Liver (tissue), 9 donors: ENCODE results near the gene CRB2. TPM values are rescaled to one million over a fixed set of nuclear protein-coding genes. Genes with fewer than 3 reads are reported as not detected.

Source experiments
- DNase-seq: peaks from one replicate; pipeline ENCODE4 v3.0.0-alpha.2; 2017; ENCODE audit warnings: low spot score
- H3K27ac ChIP-seq, 2 donors: one replicate each; pipeline ENCODE4 v1.7.0; 2013; ENCODE audit warnings: inconsistent platforms in 2 of 2, low read length in 2 of 2, control low read depth in 1 of 2, low read depth in 1 of 2, mild to moderate bottlenecking in 1 of 2
- H3K27me3 ChIP-seq, 4 donors: one replicate each; pipeline versions ENCODE4 v1.6.1 to v1.7.0; 2013; ENCODE audit warnings: low read length in 3 of 4, inconsistent platforms in 1 of 4, mild to moderate bottlenecking in 1 of 4, moderate library complexity in 1 of 4; ENCODE audit not compliant: control insufficient read depth in 4 of 4, insufficient read depth in 4 of 4
- H3K36me3 ChIP-seq, 4 donors: one replicate each; pipeline versions ENCODE4 v1.6.1 to v1.7.0; 2013; ENCODE audit warnings: low read length in 3 of 4, mild to moderate bottlenecking in 3 of 4, low read depth in 1 of 4, moderate library complexity in 1 of 4; ENCODE audit not compliant: control insufficient read depth in 4 of 4, insufficient read depth in 3 of 4
- H3K4me1 ChIP-seq, 4 donors: one replicate each; pipeline versions ENCODE4 v1.6.1 to v1.7.0; 2013; ENCODE audit warnings: low read length in 3 of 4, mild to moderate bottlenecking in 3 of 4, moderate library complexity in 1 of 4; ENCODE audit not compliant: control insufficient read depth in 4 of 4, insufficient read depth in 4 of 4
- H3K4me3 ChIP-seq, 3 donors: one replicate each; pipeline versions ENCODE4 v1.6.1 to v1.7.0; 2013; ENCODE audit warnings: low read length in 3 of 3, control low read depth in 1 of 3, low read depth in 1 of 3, mild to moderate bottlenecking in 1 of 3
- H3K9ac ChIP-seq, 2 donors: one replicate each; pipeline ENCODE4 v1.7.0; 2013; ENCODE audit warnings: low read length in 2 of 2, mild to moderate bottlenecking in 2 of 2, moderate library complexity in 2 of 2, control low read depth in 1 of 2, low read depth in 1 of 2
- H3K9me3 ChIP-seq, 4 donors: one replicate each; pipeline versions ENCODE4 v1.6.1 to v1.7.0; 2013; ENCODE audit warnings: low read length in 3 of 4; ENCODE audit not compliant: control insufficient read depth in 4 of 4
- EGR1 ChIP-seq, 2 donors: IDR thresholded peaks; 2 replicates each; pipeline ENCODE4 v1.6.1; 2016 to 2018; ENCODE audit warnings: antibody characterized with exemption in 2 of 2, low read depth in 2 of 2
- FOXA1 ChIP-seq: IDR thresholded peaks from 2 replicates; pipeline ENCODE4 v1.6.1; 2016; ENCODE audit warnings: antibody characterized with exemption
- FOXA2 ChIP-seq: IDR thresholded peaks from 2 replicates; pipeline ENCODE4 v1.6.1; 2016; ENCODE audit warnings: antibody characterized with exemption
- GABPA ChIP-seq, 2 donors: IDR thresholded peaks in 1 of 2; conservative IDR thresholded peaks in 1 of 2; 2 replicates each; pipeline ENCODE4 v1.6.1; 2016; ENCODE audit warnings: antibody characterized with exemption in 2 of 2, mild to moderate bottlenecking in 1 of 2, moderate library complexity in 1 of 2
- HNF4A ChIP-seq, 2 donors: conservative IDR thresholded peaks; 2 replicates each; pipeline ENCODE4 v1.6.1; 2016; ENCODE audit warnings: antibody characterized with exemption in 2 of 2, mild to moderate bottlenecking in 2 of 2
- HNF4G ChIP-seq: IDR thresholded peaks from 2 replicates; pipeline ENCODE4 v1.6.1; 2016; ENCODE audit warnings: antibody characterized with exemption
- NR2F2 ChIP-seq: IDR thresholded peaks from 2 replicates; pipeline ENCODE4 v1.6.1; 2016; ENCODE audit warnings: antibody characterized with exemption
- RAD21 ChIP-seq, 2 donors: IDR thresholded peaks; 2 replicates each; pipeline ENCODE4 v1.6.1; 2016; ENCODE audit warnings: antibody characterized with exemption in 2 of 2, mild to moderate bottlenecking in 2 of 2
- RXRA ChIP-seq, 2 donors: IDR thresholded peaks; 2 replicates each; pipeline ENCODE4 v1.6.1; 2017 to 2018; ENCODE audit warnings: antibody characterized with exemption in 2 of 2, mild to moderate bottlenecking in 1 of 2
- SP1 ChIP-seq: IDR thresholded peaks from 2 replicates; pipeline ENCODE4 v1.6.1; 2018; ENCODE audit warnings: antibody characterized with exemption, mild to moderate bottlenecking
- YY1 ChIP-seq: IDR thresholded peaks from 2 replicates; pipeline ENCODE4 v1.6.1; 2016; ENCODE audit warnings: antibody characterized with exemption, mild to moderate bottlenecking
- WGBS: extraction: QIAGEN DNeasy Blood & Tissue Kit; methylation state at CpG from one replicate; pipeline ENCODE4 v1.1.7; 2013; 5-methylcytosine and 5-hydroxymethylcytosine counted together
- polyA plus RNA-seq, 2 donors: library from polyadenylated mRNA; stranded (reverse) in 1 of 2; unstranded in 1 of 2; fragments of 200-250 nt in 1 of 2; fragments of >200 nt in 1 of 2; fragmentation: Nextera tagmentation in 1 of 2; extraction: Ambion mirVana in 1 of 2; gene quantifications; one replicate each; pipeline versions ENCODE4 v1.2.1 to v1.2.3, GENCODE V29; 2013 to 2015
- total RNA-seq, 2 donors: library from RNA; depleted of rRNA; stranded (reverse); fragments of >200 nt; gene quantifications; one replicate each; pipeline ENCODE4 v1.2.3, GENCODE V29; 2014
- TF ChIP-seq, protein P1 (sequence below): fragments of 150-350 bp; IDR thresholded peaks from 2 replicates; pipeline ENCODE4 v1.5.1; 2017; ENCODE audit warnings: improper control_type of control experiment, low read depth, low read length; ENCODE audit not compliant: missing input control
- TF ChIP-seq, protein P2 (sequence below): IDR thresholded peaks from 2 replicates; pipeline ENCODE4 v1.6.1; 2016; ENCODE audit warnings: antibody characterized with exemption
- TF ChIP-seq, protein P3 (sequence below): IDR thresholded peaks from 2 replicates; pipeline ENCODE4 v1.6.1; 2016; ENCODE audit warnings: antibody characterized with exemption
- TF ChIP-seq, protein P4 (sequence below): IDR thresholded peaks from 2 replicates; pipeline ENCODE4 v1.6.1; 2016; ENCODE audit warnings: antibody characterized with exemption, mild to moderate bottlenecking
- TF ChIP-seq, protein P5 (sequence below): IDR thresholded peaks from 2 replicates; pipeline ENCODE4 v1.6.1; 2016; ENCODE audit warnings: antibody characterized with exemption
- donor health status: healthy.
- donor health status: healthy.
- donor health status: healthy.
- donor health status: healthy.
- donor health status: healthy.

CRB2 gene
- total and polyA plus RNA-seq, 4 donors: 1.7 TPM; not detected in 3

DNA sequence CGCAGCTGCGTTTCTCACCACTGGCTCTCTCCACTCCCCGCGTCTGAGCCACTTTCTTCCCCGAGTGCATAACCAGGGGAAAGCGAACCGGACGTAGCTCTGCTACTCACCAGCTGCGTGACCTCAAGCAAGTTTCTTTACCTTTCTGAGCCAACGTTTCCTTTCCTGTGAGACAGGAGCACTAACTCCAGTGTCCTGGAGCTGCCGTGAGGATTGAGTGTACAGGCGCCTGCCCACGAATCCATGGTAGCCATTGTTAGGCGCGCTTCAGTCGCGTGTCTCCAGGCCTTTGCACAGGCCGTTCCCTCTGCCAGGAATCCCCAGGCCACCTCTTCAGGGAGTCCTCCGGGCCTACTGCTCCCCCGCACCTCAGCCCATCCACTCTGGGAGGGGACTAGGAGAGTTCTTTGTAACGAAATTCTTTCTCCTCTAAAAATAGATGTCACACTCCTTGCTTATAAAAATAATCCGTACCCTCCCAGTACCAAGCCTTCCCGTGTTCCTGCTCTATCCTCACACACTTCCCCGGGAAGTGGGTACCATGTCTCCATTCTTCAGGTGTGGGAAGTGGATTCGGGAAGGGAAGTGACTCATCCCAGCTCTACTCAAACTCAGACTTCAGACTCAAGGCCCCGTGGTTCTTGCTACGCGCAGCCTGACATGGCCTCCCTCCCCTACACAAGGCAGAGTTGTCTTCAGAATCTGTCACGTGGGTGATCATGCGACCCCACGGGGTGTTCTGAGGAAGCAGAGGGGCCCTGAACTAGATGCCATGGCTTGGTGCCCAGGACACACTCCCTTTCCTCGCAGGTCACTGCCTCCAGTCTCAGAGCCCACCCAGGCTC lies 16.1 kb upstream of the CRB2 start:
- Histone ChIP-seq H3K4me1 (no peaks in the 10 kb centered on the region), H3K4me3 (no peak overlapping the region), H3K9me3 (no peaks in the 10 kb centered on the region), H3K27me3 (no peaks in the 10 kb centered on the region), H3K27ac (no peak overlapping the region), H3K9ac (no peak overlapping the region), H3K36me3 (no peaks in the 10 kb centered on the region)
- WGBS: 79% methylated on average over 32 of the region's 32 CpGs
- TF ChIP-seq RXRA (IDR thresholded peaks at IDR 0.05): no peak
- TF ChIP-seq EGR1 (IDR thresholded peaks at IDR 0.05; ENCODE audit: low read depth in 2 of 2): no peak
- TF ChIP-seq FOXA1: no peak
- TF ChIP-seq, protein P1, sequence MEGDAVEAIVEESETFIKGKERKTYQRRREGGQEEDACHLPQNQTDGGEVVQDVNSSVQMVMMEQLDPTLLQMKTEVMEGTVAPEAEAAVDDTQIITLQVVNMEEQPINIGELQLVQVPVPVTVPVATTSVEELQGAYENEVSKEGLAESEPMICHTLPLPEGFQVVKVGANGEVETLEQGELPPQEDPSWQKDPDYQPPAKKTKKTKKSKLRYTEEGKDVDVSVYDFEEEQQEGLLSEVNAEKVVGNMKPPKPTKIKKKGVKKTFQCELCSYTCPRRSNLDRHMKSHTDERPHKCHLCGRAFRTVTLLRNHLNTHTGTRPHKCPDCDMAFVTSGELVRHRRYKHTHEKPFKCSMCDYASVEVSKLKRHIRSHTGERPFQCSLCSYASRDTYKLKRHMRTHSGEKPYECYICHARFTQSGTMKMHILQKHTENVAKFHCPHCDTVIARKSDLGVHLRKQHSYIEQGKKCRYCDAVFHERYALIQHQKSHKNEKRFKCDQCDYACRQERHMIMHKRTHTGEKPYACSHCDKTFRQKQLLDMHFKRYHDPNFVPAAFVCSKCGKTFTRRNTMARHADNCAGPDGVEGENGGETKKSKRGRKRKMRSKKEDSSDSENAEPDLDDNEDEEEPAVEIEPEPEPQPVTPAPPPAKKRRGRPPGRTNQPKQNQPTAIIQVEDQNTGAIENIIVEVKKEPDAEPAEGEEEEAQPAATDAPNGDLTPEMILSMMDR: no peak
- TF ChIP-seq FOXA2: no peak
- no peak for TF ChIP-seq HNF4G
- TF ChIP-seq, protein P2, sequence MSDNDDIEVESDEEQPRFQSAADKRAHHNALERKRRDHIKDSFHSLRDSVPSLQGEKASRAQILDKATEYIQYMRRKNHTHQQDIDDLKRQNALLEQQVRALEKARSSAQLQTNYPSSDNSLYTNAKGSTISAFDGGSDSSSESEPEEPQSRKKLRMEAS: no peak
- TF ChIP-seq, protein P3, sequence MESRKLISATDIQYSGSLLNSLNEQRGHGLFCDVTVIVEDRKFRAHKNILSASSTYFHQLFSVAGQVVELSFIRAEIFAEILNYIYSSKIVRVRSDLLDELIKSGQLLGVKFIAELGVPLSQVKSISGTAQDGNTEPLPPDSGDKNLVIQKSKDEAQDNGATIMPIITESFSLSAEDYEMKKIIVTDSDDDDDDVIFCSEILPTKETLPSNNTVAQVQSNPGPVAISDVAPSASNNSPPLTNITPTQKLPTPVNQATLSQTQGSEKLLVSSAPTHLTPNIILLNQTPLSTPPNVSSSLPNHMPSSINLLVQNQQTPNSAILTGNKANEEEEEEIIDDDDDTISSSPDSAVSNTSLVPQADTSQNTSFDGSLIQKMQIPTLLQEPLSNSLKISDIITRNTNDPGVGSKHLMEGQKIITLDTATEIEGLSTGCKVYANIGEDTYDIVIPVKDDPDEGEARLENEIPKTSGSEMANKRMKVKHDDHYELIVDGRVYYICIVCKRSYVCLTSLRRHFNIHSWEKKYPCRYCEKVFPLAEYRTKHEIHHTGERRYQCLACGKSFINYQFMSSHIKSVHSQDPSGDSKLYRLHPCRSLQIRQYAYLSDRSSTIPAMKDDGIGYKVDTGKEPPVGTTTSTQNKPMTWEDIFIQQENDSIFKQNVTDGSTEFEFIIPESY: no peak
- no peak for TF ChIP-seq HNF4A (conservative IDR thresholded peaks at IDR 0.05)
- no peak for TF ChIP-seq RAD21 (IDR thresholded peaks at IDR 0.05)
- TF ChIP-seq SP1: no peak
- no peak for TF ChIP-seq NR2F2
- no peak for DNase-seq

DNA sequence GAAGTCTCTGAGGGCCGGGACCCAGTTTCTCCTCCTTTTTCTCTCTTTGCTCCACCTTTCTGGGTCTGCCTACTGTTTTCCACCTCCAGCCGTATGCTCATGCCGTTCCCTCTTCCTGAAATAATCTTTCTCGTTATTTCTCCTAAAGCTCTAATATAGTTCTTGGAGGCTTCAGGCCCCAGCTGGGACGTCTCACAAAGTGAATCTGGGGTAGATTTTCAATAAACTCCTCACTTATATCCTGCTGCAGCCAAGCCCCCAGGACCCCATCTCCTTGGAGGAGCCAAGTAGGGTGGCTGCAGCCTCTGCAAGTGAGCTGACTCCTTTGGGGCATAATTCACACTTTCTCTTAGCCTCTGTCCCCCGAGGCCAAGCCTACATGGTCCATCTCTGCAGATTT lies 14.2 kb upstream of the CRB2 start:
- no peak for DNase-seq
- 90% methylated on average over 6 of the region's 6 CpGs for WGBS
- TF ChIP-seq, protein P2: no peak
- no peak for TF ChIP-seq FOXA2
- no peak for TF ChIP-seq YY1
- TF ChIP-seq GABPA (IDR thresholded peaks at IDR 0.05 in 1 of 2, conservative IDR thresholded peaks at IDR 0.05 in 1 of 2): no peak
- TF ChIP-seq, protein P4, sequence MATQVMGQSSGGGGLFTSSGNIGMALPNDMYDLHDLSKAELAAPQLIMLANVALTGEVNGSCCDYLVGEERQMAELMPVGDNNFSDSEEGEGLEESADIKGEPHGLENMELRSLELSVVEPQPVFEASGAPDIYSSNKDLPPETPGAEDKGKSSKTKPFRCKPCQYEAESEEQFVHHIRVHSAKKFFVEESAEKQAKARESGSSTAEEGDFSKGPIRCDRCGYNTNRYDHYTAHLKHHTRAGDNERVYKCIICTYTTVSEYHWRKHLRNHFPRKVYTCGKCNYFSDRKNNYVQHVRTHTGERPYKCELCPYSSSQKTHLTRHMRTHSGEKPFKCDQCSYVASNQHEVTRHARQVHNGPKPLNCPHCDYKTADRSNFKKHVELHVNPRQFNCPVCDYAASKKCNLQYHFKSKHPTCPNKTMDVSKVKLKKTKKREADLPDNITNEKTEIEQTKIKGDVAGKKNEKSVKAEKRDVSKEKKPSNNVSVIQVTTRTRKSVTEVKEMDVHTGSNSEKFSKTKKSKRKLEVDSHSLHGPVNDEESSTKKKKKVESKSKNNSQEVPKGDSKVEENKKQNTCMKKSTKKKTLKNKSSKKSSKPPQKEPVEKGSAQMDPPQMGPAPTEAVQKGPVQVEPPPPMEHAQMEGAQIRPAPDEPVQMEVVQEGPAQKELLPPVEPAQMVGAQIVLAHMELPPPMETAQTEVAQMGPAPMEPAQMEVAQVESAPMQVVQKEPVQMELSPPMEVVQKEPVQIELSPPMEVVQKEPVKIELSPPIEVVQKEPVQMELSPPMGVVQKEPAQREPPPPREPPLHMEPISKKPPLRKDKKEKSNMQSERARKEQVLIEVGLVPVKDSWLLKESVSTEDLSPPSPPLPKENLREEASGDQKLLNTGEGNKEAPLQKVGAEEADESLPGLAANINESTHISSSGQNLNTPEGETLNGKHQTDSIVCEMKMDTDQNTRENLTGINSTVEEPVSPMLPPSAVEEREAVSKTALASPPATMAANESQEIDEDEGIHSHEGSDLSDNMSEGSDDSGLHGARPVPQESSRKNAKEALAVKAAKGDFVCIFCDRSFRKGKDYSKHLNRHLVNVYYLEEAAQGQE: no peak
- no peak for TF ChIP-seq SP1
- TF ChIP-seq, protein P5, sequence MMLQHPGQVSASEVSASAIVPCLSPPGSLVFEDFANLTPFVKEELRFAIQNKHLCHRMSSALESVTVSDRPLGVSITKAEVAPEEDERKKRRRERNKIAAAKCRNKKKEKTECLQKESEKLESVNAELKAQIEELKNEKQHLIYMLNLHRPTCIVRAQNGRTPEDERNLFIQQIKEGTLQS: no peak
- no peak for TF ChIP-seq EGR1 (IDR thresholded peaks at IDR 0.05; ENCODE audit: low read depth in 2 of 2)
- Histone ChIP-seq H3K9ac (no peak overlapping the region), H3K36me3 (no peaks in the 10 kb centered on the region), H3K27ac (no peak overlapping the region), H3K4me3 (no peak overlapping the region), H3K27me3 (no peaks in the 10 kb centered on the region), H3K9me3 (no peaks in the 10 kb centered on the region), H3K4me1 (no peaks in the 10 kb centered on the region)
